NCI-H1048 (cell line): ENCODE data around the gene FNIP2.
"Not testable (repeated sequence)": the region's sequence is repeated elsewhere in the genome, so short reads cannot be mapped to it uniquely, and the experiment has no call there.

Source experiments
- DNase-seq: peaks from one replicate; lab custom pipeline; 2025; lab: John Stamatoyannopoulos, UW

The FNIP2 gene

GRCh38 chr4:158913766-158914165, 144.9 kb downstream of the FNIP2 start:
- DNase-seq, result no peak

DNA sequence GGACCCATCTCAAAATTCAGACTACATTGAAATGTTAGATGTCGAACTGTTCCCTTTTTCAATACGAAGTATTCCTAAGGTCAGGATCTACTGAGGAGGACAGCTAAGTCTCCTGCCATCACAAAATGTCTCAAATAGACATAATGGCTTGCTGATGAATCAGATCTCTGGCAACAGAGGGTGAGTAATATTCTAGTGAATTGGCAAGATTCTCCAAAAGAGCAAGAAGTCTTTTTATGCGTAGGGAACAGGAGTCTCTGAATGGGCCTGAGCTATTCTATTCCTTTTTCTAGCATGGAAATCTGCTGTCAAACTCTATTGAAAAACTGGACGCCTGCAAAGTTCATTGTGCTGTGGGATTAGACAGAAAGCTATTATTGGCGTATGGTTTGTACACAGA, 145.4 kb downstream of the FNIP2 start:
- DNase-seq, result no peak

DNA sequence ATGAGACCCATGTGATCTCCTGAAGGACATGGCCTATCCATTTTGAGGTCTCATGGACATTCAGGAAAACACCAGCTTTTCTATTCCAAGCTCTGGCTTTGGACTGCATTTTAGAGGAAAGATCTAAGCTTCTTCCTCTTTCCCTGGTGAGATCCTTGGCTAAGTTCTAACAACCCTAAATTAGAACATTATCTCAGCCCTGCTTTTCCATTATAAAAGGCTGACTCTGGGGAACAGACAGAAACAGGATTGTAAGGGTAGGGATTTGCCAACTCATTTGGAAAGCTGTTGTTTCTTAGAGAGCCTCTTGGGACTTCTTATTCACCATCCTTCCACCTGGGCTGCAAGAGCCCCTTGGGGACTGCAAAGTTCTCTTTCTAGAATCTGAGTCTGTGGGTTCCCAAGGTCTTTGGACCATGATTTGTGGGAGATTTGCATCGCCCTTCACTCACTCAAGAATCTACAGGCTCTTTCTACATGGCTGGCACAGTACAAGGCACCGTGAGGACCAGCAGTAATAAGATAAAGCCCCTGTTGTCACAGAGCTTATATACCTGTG, 146.9 kb downstream of the FNIP2 start:
- DNase-seq, result no peak

- DNase-seq, result not testable (repeated sequence)
Measured at GRCh38 chr4:158920452-158920996, 151.7 kb downstream of the FNIP2 start.

DNA sequence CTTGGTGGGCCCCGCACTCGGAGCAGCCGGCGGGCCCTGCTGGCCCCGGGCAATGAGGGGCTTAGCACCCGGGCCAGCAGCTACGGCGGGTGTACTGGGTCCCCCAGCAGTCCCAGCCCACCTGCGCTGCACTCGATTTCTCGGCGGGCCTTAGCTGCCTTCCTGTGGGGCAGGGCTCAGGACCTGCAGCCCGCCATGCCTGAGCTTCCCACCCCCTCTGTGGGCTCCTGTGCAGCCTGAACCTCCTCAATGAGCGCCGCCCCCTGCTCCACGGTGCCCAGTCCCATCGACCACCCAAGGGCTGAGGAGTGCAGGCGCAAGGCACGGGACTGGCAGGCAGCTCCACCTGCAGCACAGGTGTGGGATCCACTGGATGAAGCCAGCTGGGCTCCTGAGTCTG, 158.9 kb downstream of the FNIP2 start:
- DNase-seq, result not testable (repeated sequence)

GRCh38 chr4:158929939-158930638, 161.3 kb downstream of the FNIP2 start:
- no peak for DNase-seq

GRCh38 chr4:158930639-158930972, 161.8 kb downstream of the FNIP2 start:
- DNase-seq, result no peak

- no peak for DNase-seq
Measured at GRCh38 chr4:158933236-158933635, 164.4 kb downstream of the FNIP2 start.

DNA sequence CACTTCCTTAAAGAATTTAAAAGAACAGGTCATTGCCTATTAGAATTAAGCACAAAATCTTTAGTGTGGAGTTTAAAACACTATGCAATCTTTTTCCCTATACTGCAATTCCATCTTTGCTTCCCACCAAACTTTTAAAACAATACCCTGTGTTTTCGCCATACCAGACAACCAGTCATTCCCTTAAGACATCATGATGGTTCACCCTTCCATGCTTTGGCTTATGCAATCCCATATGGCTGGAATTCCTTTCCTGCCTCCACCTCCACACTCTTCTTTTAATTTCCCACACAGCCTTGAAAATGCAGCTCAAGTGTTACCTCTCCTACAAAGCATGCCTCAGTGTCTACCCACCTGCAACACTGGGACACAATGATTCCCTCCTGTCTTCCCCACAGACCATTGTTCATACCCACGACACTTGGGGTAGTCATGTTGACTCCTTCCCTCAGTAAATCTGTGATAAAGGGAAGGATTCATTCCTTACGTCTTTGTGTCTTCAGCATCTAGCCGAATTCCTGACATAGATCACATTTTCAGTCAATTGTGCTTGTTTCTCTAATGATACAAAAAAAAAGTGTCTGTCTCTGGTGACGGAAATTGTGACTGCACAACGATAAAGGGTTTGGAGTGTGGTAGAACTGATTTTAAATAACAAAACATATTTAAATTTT, 166.3 kb downstream of the FNIP2 start:
- DNase-seq, result no peak

DNA sequence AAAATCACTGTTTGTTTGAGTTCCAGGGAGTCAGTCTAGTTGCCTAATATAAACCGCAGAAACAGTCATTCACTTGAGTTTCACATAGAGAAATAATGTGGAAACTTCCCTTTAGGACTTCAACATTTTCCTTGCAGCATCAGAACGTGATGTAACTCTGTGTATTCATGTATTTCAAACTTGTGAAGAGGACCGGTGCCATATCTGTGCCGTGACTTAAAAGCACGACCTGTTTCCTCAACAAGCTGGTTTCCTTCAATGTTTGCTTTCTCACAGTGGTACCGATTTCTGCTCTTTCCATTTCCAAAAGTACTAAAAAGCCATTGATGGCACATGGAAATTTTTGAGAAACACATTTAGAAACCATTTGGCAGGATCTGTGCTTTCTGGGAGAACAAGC, 167.4 kb downstream of the FNIP2 start:
- no peak for DNase-seq

DNA sequence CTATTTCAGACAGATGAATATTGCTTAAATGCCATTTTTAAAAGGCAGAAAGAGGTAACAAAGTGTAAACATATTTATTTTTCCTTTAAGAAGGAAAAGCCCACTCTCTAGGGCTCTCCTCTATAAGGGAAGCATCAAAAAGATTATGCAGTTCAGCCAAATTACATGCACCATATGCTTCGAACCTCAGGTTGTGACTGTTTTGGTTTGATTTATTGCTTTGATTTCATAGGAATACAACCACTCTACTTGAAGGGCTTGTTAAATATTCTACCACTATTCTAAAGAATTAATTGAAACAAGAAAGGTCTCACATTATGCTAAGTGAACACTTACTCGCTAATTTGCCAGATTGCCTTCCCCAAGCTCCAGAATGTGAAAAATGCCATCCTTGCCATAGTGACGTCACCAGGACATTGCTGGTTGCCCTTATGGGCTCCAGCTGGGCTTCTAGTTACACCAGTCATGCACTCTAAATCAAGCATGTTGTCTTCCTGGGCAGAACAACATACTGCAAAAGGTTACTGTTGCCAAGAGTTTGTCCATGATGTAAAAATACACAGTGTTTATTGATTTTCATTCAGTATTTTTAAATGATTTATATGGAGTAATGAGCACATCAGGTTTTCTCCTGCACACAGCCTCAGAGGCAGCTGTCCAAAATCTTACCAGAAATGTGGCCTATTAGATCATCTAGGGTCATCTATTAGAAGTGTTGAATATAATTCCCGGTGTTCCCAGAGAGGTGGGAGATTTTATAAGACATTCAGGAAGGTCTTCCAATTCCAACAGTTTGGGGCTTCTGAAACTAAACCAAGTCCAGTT, 169.6 kb downstream of the FNIP2 start:
- DNase-seq, result no peak

- no peak for DNase-seq
Measured at GRCh38 chr4:158940271-158940670, 171.4 kb downstream of the FNIP2 start.

DNA sequence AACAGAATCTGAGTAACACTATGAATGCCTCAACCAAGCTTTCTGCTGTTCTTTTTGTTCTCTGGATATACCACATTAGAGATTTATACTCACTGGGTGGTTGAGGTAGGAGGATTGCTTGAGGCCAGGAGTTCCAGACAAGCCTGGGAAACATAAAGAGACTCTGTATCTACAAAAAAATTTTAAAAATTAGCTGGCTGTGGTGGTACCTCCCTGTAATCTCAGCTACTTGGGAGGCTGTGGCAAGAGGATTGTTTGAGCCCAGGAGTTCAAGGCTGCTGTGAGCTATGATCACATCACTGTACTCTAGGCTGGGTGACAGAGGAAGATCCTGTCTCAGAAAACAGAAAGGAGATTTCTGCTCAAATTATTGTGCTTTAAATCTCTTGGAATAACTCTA, 172.5 kb downstream of the FNIP2 start:
- no peak for DNase-seq

- no peak for DNase-seq
Measured at GRCh38 chr4:158941895-158942294, 173.1 kb downstream of the FNIP2 start.

GRCh38 chr4:158945529-158946108, 176.8 kb downstream of the FNIP2 start:
- DNase-seq, result no peak

- DNase-seq, result no peak
Measured at GRCh38 chr4:158946825-158947224, 178.0 kb downstream of the FNIP2 start.

DNA sequence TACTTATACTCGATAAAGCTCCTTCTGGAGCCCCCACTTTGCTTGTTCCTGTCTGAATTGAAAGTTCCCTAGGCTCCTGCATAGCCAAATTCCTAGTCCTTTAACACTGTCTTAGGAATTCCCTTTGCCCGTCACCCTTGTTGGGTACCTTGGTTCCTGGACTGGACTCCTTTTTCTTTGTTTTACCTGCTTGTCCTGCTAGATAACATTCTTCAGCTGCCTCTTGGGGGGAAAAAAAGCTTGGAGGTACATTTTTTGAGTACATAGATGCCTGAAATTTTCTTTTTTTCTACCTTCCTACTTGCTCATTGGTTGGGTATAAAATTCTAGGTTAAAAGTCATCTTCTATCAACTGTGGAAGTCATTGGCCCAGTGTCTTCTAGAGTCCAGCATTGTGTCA, 179.2 kb downstream of the FNIP2 start:
- no peak for DNase-seq

GRCh38 chr4:158949099-158949498, 180.3 kb downstream of the FNIP2 start:
- no peak for DNase-seq

DNA sequence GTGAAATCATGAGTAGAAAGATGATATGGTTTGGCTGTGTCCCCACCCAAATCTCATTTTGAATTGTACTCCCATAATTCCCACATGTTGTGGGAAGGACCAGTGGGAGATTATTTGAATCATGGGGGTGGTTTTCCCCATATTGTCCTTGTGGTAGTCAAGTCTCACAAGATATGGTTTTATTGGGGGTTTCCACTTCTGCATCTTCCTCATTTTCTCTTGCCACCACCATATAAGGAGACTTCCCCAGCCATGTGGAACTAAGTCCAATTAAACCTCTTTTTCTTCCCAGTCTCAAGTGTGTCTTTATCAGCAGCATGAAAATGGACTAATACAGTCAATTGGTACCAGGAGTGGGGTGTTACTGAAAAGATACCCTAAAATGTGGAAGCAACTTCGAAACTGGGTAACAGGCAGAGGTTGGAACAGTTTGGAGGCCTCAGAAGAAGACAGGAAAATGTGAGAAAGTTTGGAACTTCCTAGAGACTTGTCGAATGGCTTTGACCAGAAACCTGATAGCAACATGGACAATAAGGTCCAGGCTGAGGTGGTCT, 183.5 kb downstream of the FNIP2 start:
- DNase-seq, result not testable (repeated sequence)

DNA sequence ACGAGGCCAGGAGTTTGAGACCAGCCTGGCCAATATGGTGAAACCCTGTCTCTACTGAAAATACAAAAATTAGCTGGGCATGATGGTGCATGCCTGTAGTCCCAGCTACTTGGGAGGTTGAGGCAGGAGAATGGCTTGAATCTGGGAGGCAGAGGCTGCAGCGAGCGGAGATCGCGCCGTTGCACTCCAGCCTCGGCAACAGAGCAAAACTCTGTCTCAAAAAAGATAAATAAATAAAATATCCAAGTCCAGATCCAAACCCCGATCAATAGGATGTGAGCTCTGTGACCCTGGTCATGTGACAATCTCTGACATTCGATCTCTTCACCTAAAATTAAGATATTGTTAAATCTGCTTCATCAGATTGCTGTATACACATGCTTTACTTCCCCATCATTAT, 187.5 kb downstream of the FNIP2 start:
- DNase-seq, result not testable (repeated sequence)

DNA sequence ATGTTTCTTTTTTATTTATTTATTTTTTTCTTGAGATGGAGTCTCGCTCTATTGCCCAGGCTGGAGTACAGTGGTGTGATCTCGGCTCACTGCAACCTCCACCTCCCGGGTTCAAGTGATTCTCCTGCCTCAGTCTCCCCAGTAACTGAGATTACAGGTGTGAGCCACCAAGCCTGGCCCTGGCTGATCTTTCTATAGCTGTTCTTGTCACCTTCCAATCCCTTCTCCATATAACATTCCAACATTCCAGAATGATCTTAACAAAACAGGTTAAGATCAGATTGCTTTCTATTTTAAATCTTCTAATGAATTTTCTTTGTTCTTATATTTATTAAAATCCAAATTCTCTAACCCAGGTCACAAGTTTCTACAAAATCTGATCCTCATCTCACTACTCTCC, 188.1 kb downstream of the FNIP2 start:
- DNase-seq, result not testable (repeated sequence)
